B cell (primary cell): Measurements from ENCODE around the gene BET1. TPM values are rescaled to one million over a fixed set of nuclear protein-coding genes. Genes with fewer than 3 reads are reported as not detected.

ENCODE experiments used
- ATAC-seq: fragments of 200-7000 bp; cut with Tn5 transposase; one replicate; pipeline ENCODE4 v1.10.0; 2021; ENCODE audit warnings: low read depth, mild to moderate bottlenecking, moderate number of reproducible peaks, moderate library complexity
- CTCF ChIA-PET: fragments of 350-600 bp; sonication (Branson Sonifier 250); formaldehyde crosslinking; loops from one replicate; lab custom pipeline; 2021; ENCODE audit warnings: antibody characterized with exemption, inconsistent platforms; lab: Charles Lee
- POLR2A ChIA-PET: fragments of 350-600 bp; sonication (Branson Sonifier 250); formaldehyde crosslinking; loops from one replicate; lab custom pipeline; 2021; ENCODE audit warnings: antibody characterized with exemption; lab: Charles Lee
- DNase-seq: peaks from one replicate; pipeline ENCODE4 v3.0.0; 2013
- H2AFZ ChIP-seq: 2 replicates; pipeline ENCODE4 v1.6.1; 2012; ENCODE audit warnings: mild to moderate bottlenecking, low read depth, low read length; ENCODE audit not compliant: insufficient read depth, poor library complexity, severe bottlenecking
- H3K27ac ChIP-seq, 2 donors: 1 replicate in 1 of 2; 2 replicates in 1 of 2; pipeline ENCODE4 v1.5.1; 2012 to 2013; ENCODE audit warnings: low read length in 2 of 2, mild to moderate bottlenecking in 2 of 2, moderate library complexity in 1 of 2
- H3K27me3 ChIP-seq, 4 experiments: fragments of 200-600 bp in 1 of 4; sonication (generic) in 1 of 4; replicated peaks in 1 of 4; 1 replicate in 2 of 4; 2 replicates in 2 of 4; pipeline versions ENCODE4 v1.6.1 to v1.7.0; 2013 to 2016; ENCODE audit warnings: low read length in 3 of 4, mild to moderate bottlenecking in 2 of 4, mixed read lengths in 1 of 4, moderate library complexity in 1 of 4; ENCODE audit not compliant: insufficient read depth in 4 of 4, control insufficient read depth in 3 of 4; ENCODE audit errors: control extremely low read depth in 1 of 4
- H3K36me3 ChIP-seq, 2 experiments: replicated peaks in 1 of 2; 1 replicate in 1 of 2; 2 replicates in 1 of 2; pipeline versions ENCODE4 v1.6.1 to v1.7.1; 2013; ENCODE audit warnings: low read length in 1 of 2; ENCODE audit not compliant: insufficient read depth in 2 of 2, control insufficient read depth in 1 of 2; ENCODE audit errors: control extremely low read depth in 1 of 2, extremely low read depth in 1 of 2
- H3K4me1 ChIP-seq, 2 donors: fragments of 200-600 bp in 1 of 2; sonication (generic) in 1 of 2; 1 replicate in 1 of 2; 2 replicates in 1 of 2; pipeline versions ENCODE4 v1.5.1 to v1.6.1; 2013 to 2017; ENCODE audit warnings: low read length in 2 of 2; ENCODE audit not compliant: control insufficient read depth in 2 of 2, insufficient read depth in 2 of 2
- H3K4me2 ChIP-seq: replicated peaks from 2 replicates; pipeline ENCODE3; 2012; ENCODE audit warnings: mild to moderate bottlenecking, low read depth, low read length; ENCODE audit not compliant: poor library complexity, severe bottlenecking
- H3K4me3 ChIP-seq, 5 experiments: fragments of 200-600 bp in 1 of 5; sonication (generic) in 1 of 5; 1 replicate in 3 of 5; 2 replicates in 2 of 5; pipeline versions ENCODE4 v1.5.1 to v1.7.0; 2011 to 2016; ENCODE audit warnings: low read length in 4 of 5, mild to moderate bottlenecking in 4 of 5, low read depth in 2 of 5, control low read depth in 1 of 5, moderate library complexity in 1 of 5; ENCODE audit not compliant: insufficient read depth in 1 of 5; ENCODE audit errors: control extremely low read depth in 1 of 5, extremely low read depth in 1 of 5
- H3K79me2 ChIP-seq: fragments of 200-600 bp; sonication (generic); one replicate; pipeline ENCODE4 v1.6.0; 2016; ENCODE audit warnings: low read length; ENCODE audit not compliant: control insufficient read depth, insufficient read depth
- H3K9ac ChIP-seq: fragments of 200-600 bp; sonication (generic); 2 replicates; pipeline ENCODE4 v1.6.1; 2017; ENCODE audit warnings: mild to moderate bottlenecking, low read length, moderate library complexity
- H3K9me3 ChIP-seq, 3 donors: one replicate each; pipeline versions ENCODE4 v1.6.1 to v1.7.1; 2013; ENCODE audit warnings: low read length in 2 of 3; ENCODE audit not compliant: control insufficient read depth in 2 of 3, insufficient read depth in 1 of 3; ENCODE audit errors: control extremely low read depth in 1 of 3
- H4K20me1 ChIP-seq: 2 replicates; pipeline ENCODE4 v1.6.0; 2012; ENCODE audit warnings: mild to moderate bottlenecking, low read length; ENCODE audit not compliant: insufficient read depth, control insufficient read depth, poor library complexity, severe bottlenecking
- H3K27ac Mint-ChIP-seq: one replicate; pipeline ENCODE4 v1.8.0; 2021; ENCODE audit warnings: mixed read lengths
- H3K27me3 Mint-ChIP-seq: one replicate; pipeline ENCODE4 v1.8.0; 2021; ENCODE audit warnings: mixed read lengths
- H3K4me1 Mint-ChIP-seq: one replicate; pipeline ENCODE4 v1.8.0; 2021; ENCODE audit warnings: mixed read lengths
- H3K4me3 Mint-ChIP-seq: one replicate; pipeline ENCODE4 v1.8.0; 2021; ENCODE audit warnings: mixed read lengths
- H3K9me3 Mint-ChIP-seq: one replicate; pipeline ENCODE4 v1.8.0; 2022; ENCODE audit warnings: mixed read lengths; ENCODE audit not compliant: insufficient read depth
- EZH2 ChIP-seq: IDR thresholded peaks from 2 replicates; pipeline ENCODE4 v1.6.1; 2012; ENCODE audit warnings: borderline replicate concordance, low read depth, mild to moderate bottlenecking, moderate library complexity, low read length; ENCODE audit not compliant: insufficient read depth, poor library complexity, severe bottlenecking
- WGBS: methylation state at CpG from one replicate; pipeline ENCODE4 v1.1.5; 2013; ENCODE audit warnings: missing lambda C conversion rate; ENCODE audit not compliant: insufficient coverage; 5-methylcytosine and 5-hydroxymethylcytosine counted together
- intact Hi-C: fragments of 100-400 bp; cut with micrococcal nuclease; formaldehyde crosslinking; loops from one replicate; pipeline ENCODE4 v1.10.0; 2022
- polyA plus RNA-seq: library from polyadenylated mRNA; depleted of rRNA; stranded (reverse); fragments of >200 nt; gene quantifications from 2 replicates; pipeline ENCODE4 v1.2.3, GENCODE V29; 2012
- total RNA-seq, 2 donors: library from RNA; stranded (reverse); fragments of 120-200 nt in 1 of 2; gene quantifications; 1 replicate in 1 of 2; 2 replicates in 1 of 2; pipeline versions ENCODE4 v1.2.3 to v1.2.4, GENCODE V29; 2013 to 2022
- TF ChIP-seq, protein P1 (sequence below): fragments of 200-600 bp; IDR thresholded peaks from one replicate; pipeline ENCODE4 v1.8.0; 2022; ENCODE audit warnings: antibody characterized with exemption, mild to moderate bottlenecking

BET1 gene
- total and polyA plus RNA-seq, 2 donors (not counting 1 experiment from before 2014, with no cell fraction given): 16.0 to 36.1 TPM

DNA sequence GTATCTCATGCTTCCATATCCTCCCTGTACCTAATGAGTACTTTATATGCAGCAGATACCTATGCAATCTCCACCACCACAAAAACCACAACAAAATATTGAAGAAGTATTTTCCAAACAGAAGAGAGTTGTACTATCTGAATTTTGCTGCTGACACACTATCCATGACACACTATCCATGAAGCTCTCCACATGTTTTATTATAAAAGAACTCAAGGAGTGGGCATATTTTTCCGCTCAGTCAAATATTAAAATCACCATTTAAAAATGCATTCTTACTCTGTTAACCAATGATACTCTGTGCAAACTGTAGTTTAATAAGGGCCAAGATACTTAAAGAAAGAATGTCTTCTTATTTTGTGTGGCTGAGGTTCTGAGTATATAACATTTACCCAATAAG is 2.8 kb downstream of the BET1 start:
- WGBS: no CpG with 5 or more reads among the region's 1 CpG
- Mint-ChIP-seq H3K9me3 (no peaks in the 10 kb centered on the region), H3K4me1 (peaks cover 49% of the 10 kb centered on the region), H3K27me3 (no peaks in the 10 kb centered on the region), H3K27ac (no peak overlapping the region), H3K4me3 (no peak overlapping the region)
- Histone ChIP-seq H2AFZ (no peak overlapping the region), H3K4me2 (no peak overlapping the region), H3K4me1 (peaks cover 16% of the 10 kb centered on the region in 2 donors), H3K36me3 (peaks cover 0 to 19% of the 10 kb centered on the region in 2 experiments), H3K9me3 (no peaks in the 10 kb centered on the region), H3K79me2 (peaks cover 52% of the 10 kb centered on the region), H3K4me3 (no peak overlapping the region), H3K27me3 (peaks cover 0 to 5% (median 0%) of the 10 kb centered on the region in 4 experiments), H3K27ac (no peak overlapping the region), H3K9ac (no peak overlapping the region), H4K20me1 (peaks cover 8% of the 10 kb centered on the region)
- CTCF ChIA-PET: no interaction called here
- TF ChIP-seq EZH2: no peak
- TF ChIP-seq, protein P1, sequence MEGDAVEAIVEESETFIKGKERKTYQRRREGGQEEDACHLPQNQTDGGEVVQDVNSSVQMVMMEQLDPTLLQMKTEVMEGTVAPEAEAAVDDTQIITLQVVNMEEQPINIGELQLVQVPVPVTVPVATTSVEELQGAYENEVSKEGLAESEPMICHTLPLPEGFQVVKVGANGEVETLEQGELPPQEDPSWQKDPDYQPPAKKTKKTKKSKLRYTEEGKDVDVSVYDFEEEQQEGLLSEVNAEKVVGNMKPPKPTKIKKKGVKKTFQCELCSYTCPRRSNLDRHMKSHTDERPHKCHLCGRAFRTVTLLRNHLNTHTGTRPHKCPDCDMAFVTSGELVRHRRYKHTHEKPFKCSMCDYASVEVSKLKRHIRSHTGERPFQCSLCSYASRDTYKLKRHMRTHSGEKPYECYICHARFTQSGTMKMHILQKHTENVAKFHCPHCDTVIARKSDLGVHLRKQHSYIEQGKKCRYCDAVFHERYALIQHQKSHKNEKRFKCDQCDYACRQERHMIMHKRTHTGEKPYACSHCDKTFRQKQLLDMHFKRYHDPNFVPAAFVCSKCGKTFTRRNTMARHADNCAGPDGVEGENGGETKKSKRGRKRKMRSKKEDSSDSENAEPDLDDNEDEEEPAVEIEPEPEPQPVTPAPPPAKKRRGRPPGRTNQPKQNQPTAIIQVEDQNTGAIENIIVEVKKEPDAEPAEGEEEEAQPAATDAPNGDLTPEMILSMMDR: no peak
- POLR2A ChIA-PET: no interaction called here
- DNase-seq (no peak), ATAC-seq (no peak)
- intact Hi-C loops: loop anchor here (5.0 kb wide), 2 partner anchors 66 to 656 kb away; partner anchors contain the start of gene SGCE

DNA sequence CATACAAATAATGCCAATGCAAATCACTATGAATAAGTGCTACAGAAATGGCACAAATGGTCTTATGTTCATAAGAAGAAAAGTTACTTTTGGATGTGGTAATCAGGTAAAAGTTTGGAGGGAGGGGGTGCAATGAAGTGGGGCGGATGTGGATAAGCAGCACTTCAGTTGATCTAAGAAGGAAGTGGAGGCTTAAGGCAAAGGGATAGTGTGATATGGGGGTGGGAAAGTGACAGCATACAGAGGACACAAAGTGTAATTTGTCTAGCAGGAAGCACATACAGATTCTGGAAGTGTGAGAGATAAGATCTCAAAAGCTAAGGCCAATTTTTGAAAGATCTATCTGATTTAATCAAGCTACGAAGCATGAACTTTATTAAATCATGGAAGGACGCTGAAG is 6.3 kb downstream of the BET1 start:
- ChIA-PET CTCF (interaction anchor here (1.1 kb wide), 1 partner anchor 12 kb away, joined by 4 read pairs; no protein-coding TSS in a partner anchor), POLR2A (no interaction called here)
- ATAC-seq (no peak), DNase-seq (no peak)
- WGBS: 93% methylated on average over 3 of the region's 3 CpGs
- peaks cover 8% of the 10 kb centered on the region for H4K20me1 ChIP-seq
- H3K4me3 ChIP-seq: no peak overlapping the region
- H3K4me2 ChIP-seq: no peak overlapping the region
- no peak overlapping the region for H3K27ac ChIP-seq
- H3K27me3 ChIP-seq: no peaks in the 10 kb centered on the region
- peaks cover 28% of the 10 kb centered on the region for H3K4me1 Mint-ChIP-seq
- H3K9me3 ChIP-seq: no peaks in the 10 kb centered on the region
- peaks cover 4 to 45% of the 10 kb centered on the region in 2 experiments for H3K36me3 ChIP-seq
- H3K4me1 ChIP-seq: peaks cover 4 to 5% of the 10 kb centered on the region in 2 donors
- no peak overlapping the region for H3K9ac ChIP-seq
- intact Hi-C loops: no loop called here
- H3K9me3 Mint-ChIP-seq: no peaks in the 10 kb centered on the region
- no peak for TF ChIP-seq EZH2
- TF ChIP-seq, protein P1: no peak
- peaks cover 37% of the 10 kb centered on the region for H3K79me2 ChIP-seq
- no peaks in the 10 kb centered on the region for H3K27me3 Mint-ChIP-seq
- H3K27ac Mint-ChIP-seq: no peak overlapping the region
- H3K4me3 Mint-ChIP-seq: no peak overlapping the region
- H2AFZ ChIP-seq: no peak overlapping the region
